HepG2 (cell line): ENCODE data around the gene FEM1B. TPM values are rescaled to one million over a fixed set of nuclear protein-coding genes. Genes with fewer than 3 reads are reported as not detected.

Source experiments
- ATAC-seq: fragments of 200-7000 bp; cut with Tn5 transposase; 3 replicates; pipeline ENCODE4 v1.9.1; 2020; ENCODE audit warnings: mild to moderate bottlenecking, moderate library complexity
- BruUV-seq: library from RNA; stranded (reverse); fragments of 400-500 nt; replicated peaks from 2 replicates; lab custom pipeline; 2021; lab: Mats Ljungman, UMichigan
- CTCF ChIA-PET: fragments of 300-600 bp; formaldehyde crosslinking; extraction: SDS; loops from one replicate; lab custom pipeline; 2021; ENCODE audit warnings: low total read pairs, inconsistent platforms, low intra/inter-chr PET ratio; lab: Yijun Ruan, JAX
- POLR2A ChIA-PET: fragments of 350-600 bp; sonication (Branson Sonifier 250); formaldehyde crosslinking; loops from one replicate; lab custom pipeline; 2020; ENCODE audit warnings: antibody characterized with exemption, inconsistent platforms; lab: Yijun Ruan, JAX
- DNase-seq: peaks from one replicate; pipeline ENCODE4 v3.0.0-alpha.2; 2015; ENCODE audit warnings: low spot score
- FAIRE-seq: peaks from 3 replicates; lab custom pipeline; 2011; peaks lifted over from hg19 to GRCh38; lab: Jason Lieb, UNC
- H2AFZ ChIP-seq: one replicate; pipeline ENCODE4 v1.6.1; 2011; ENCODE audit warnings: low read length, inconsistent platforms
- H3K27ac ChIP-seq: fragments of 300-600 bp; 3 replicates; pipeline ENCODE4 v1.8.0; 2011; ENCODE audit warnings: mixed run types, mild to moderate bottlenecking, mixed read lengths, low read length, inconsistent platforms; ENCODE audit not compliant: insufficient read depth; ENCODE audit errors: extremely low read length
- H3K27me3 ChIP-seq, 2 experiments: fragments of 200-600 bp in 1 of 2; 2 replicates in 1 of 2; 3 replicates in 1 of 2; pipeline versions ENCODE4 v1.6.0 to v1.8.0; 2011; ENCODE audit warnings: low read length in 2 of 2, mild to moderate bottlenecking in 2 of 2, moderate library complexity in 2 of 2, inconsistent platforms in 1 of 2; ENCODE audit not compliant: insufficient read depth in 2 of 2, control insufficient read depth in 1 of 2
- H3K36me3 ChIP-seq, 2 experiments: fragments of 200-600 bp in 1 of 2; replicated peaks in 1 of 2; 2 replicates in 1 of 2; 3 replicates in 1 of 2; pipeline versions ENCODE4 v1.5.1 to v1.8.0; 2011; ENCODE audit warnings: low read length in 2 of 2, inconsistent platforms in 1 of 2; ENCODE audit not compliant: insufficient read depth in 2 of 2, control insufficient read depth in 1 of 2
- H3K4me1 ChIP-seq: 2 replicates; pipeline ENCODE4 v1.5.1; 2012; ENCODE audit warnings: low read length, inconsistent platforms; ENCODE audit not compliant: insufficient read depth
- H3K4me2 ChIP-seq: 2 replicates; pipeline ENCODE4 v1.6.0; 2011; ENCODE audit warnings: low read depth, low read length, inconsistent platforms
- H3K4me3 ChIP-seq, 3 experiments: fragments of 200-600 bp in 1 of 3; sonication (generic), shearing (Covaris generic) in 1 of 3; replicated peaks in 1 of 3; 2 replicates each; pipeline ENCODE4 v1.5.1; 2011 to 2016; ENCODE audit warnings: low read length in 3 of 3, inconsistent platforms in 2 of 3, low read depth in 2 of 3, mild to moderate bottlenecking in 2 of 3, control low read depth in 1 of 3, mixed read lengths in 1 of 3; ENCODE audit not compliant: insufficient read depth in 1 of 3
- H3K79me2 ChIP-seq: one replicate; pipeline ENCODE4 v1.6.1; 2011; ENCODE audit warnings: low read length, inconsistent platforms; ENCODE audit not compliant: insufficient read depth
- H3K9ac ChIP-seq: 2 replicates; pipeline ENCODE4 v1.6.0; 2011; ENCODE audit warnings: mild to moderate bottlenecking, low read depth, low read length, inconsistent platforms; ENCODE audit not compliant: insufficient read depth
- H3K9me3 ChIP-seq: 2 replicates; pipeline ENCODE4 v1.5.1; 2012; ENCODE audit warnings: mild to moderate bottlenecking, low read length
- H4K20me1 ChIP-seq: 2 replicates; pipeline ENCODE4 v1.6.0; 2011; ENCODE audit warnings: inconsistent platforms, mild to moderate bottlenecking, low read length, moderate library complexity; ENCODE audit not compliant: insufficient read depth
- FOXA1 ChIP-seq, 2 experiments: fragments of 450-650 bp in 1 of 2; sonication (generic) in 1 of 2; formaldehyde crosslinking in 1 of 2; IDR thresholded peaks; 2 replicates each; pipeline versions ENCODE4 v1.4.0 to v1.6.1; 2016 to 2020; ENCODE audit warnings: missing genetic modification reagents in 1 of 2
- NCOA2 ChIP-seq: sonication (generic); formaldehyde crosslinking; IDR thresholded peaks from 2 replicates; pipeline ENCODE4 v1.8.0; 2022; ENCODE audit warnings: inconsistent platforms
- NR2F6 ChIP-seq, 2 experiments: IDR thresholded peaks; 2 replicates each; pipeline ENCODE4 v1.6.1; 2016; ENCODE audit warnings: antibody characterized with exemption in 1 of 2, mild to moderate bottlenecking in 1 of 2
- ZFP36 ChIP-seq: fragments of 150-350 bp; IDR thresholded peaks from 2 replicates; pipeline ENCODE4 v1.6.1; 2018; ENCODE audit warnings: borderline replicate concordance, low read length, low read depth; ENCODE audit not compliant: partially characterized antibody
- WGBS: methylation state at CpG from one replicate; pipeline ENCODE4 v1.1.6; 2017; ENCODE audit warnings: low lambda C conversion rate; 5-methylcytosine and 5-hydroxymethylcytosine counted together
- in situ Hi-C: cut with HindIII; loops from 2 replicates; pipeline ENCODE4 v1.10.0; 2017; ENCODE audit warnings: low pct_unique_long_range_greater_than_20kb; ENCODE audit not compliant: extremely low pct_ligation_motif_present
- intact Hi-C: fragments of 100-400 bp; cut with micrococcal nuclease; formaldehyde crosslinking; loops from one replicate; pipeline ENCODE4 v1.10.0; 2022; ENCODE audit not compliant: unreplicated experiment
- polyA plus RNA-seq, 8 experiments: library from polyadenylated mRNA; depleted of rRNA in 3 of 8; stranded (reverse) in 7 of 8; unstranded in 1 of 8; fragments of >200 nt; fragmentation: Illumina TruSeq in 4 of 8; extraction: Trizol in 4 of 8; gene quantifications; 2 replicates each; pipeline versions ENCODE4 v1.2.1 to v1.2.3, GENCODE V29; 2011 to 2016; ENCODE audit warnings: low read depth in 4 of 8, missing spikeins in 1 of 8, mixed read lengths in 1 of 8; ENCODE audit not compliant: insufficient read depth in 1 of 8
- total RNA-seq, 5 experiments: library from RNA; depleted of rRNA; stranded (reverse); fragments of >200 nt; fragmentation: Illumina TruSeq; extraction: Trizol; gene quantifications; 2 replicates each; pipeline ENCODE4 v1.2.3, GENCODE V29; 2016; ENCODE audit warnings: low read depth in 1 of 5
- TF ChIP-seq, protein P1 (sequence below): sonication (generic); formaldehyde crosslinking; IDR thresholded peaks from 2 replicates; pipeline ENCODE4 v1.5.0; 2020; ENCODE audit warnings: missing genetic modification reagents

FEM1B gene
- total and polyA plus RNA-seq, 2 of the 13 experiments (the other 11 are each of a cell fraction or from before 2014, with no cell fraction given), result 38.1 to 40.0 TPM

DNA sequence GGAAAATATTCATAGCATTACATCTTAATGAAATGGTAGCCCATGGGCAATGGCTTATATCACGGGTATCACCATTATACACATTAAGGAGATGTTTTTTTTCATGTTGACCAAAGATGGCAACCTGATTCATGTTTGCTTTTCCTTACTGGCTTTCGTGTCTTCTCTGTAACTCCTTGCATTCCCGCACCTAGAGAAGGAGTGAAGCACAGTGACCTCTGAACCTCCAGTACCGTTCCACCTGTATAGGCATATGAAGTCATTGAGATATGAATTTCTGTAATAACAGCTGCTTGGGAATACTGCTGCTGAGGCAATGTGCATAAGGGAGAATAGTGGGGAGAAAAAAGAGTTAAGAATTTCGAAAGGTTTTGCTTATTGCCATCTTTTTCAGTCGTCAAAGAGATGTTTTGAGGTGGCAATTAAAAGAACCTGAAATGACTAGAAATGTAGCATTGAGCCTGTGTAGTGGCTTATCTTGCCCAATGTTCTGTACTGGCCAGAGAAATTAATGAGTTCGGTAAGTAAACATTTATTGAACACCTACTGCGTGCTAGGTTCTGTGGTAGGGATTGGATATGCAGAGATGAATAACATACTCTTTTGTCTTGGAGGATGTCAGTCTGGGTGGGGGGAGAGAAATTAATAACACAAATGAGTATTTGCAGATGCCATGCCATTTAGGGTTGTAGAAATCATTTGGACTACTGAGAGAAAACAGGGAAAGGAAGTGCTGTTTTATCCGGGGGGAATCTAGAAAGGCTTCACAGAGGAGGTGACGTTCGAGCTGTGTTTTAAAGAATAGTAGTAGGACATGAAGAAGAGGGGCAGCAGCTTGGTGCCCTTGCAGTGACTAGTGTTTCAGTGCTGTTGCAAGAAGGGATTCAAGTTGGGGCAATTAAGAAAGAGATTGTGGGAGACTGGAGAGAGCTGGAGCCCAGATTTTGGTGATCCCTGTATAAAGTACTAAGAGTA, 2.5 kb downstream of the FEM1B start:
- peak overlapping the region; percentile 97 for H3K4me2 ChIP-seq
- peak overlapping the region; percentile 92 to 99 (median 98) for H3K4me3 ChIP-seq
- FAIRE-seq (no peak), DNase-seq (no peak), ATAC-seq (no peak)
- H3K9ac ChIP-seq, result peak overlapping the region; percentile 93
- peaks cover 4 to 7% of the 10 kb centered on the region in 2 experiments; a peak in 4 of 5 replicates for H3K36me3 ChIP-seq
- in situ Hi-C loops, result no loop called here
- H2AFZ ChIP-seq, result no peak overlapping the region
- peaks cover 69% of the 10 kb centered on the region for H3K79me2 ChIP-seq
- ChIA-PET CTCF (no interaction called here), POLR2A (interaction anchor here (0.7 to 0.9 kb wide), 2 partner anchors 9 to 26 kb away, joined by 3 read pairs; no protein-coding TSS in a partner anchor)
- BruUV-seq, result no TSS peak
- WGBS, result 23% methylated on average over 11 of the region's 11 CpGs
- intact Hi-C loops, result loop anchor here (5.0 kb wide), 1 partner anchor 48 kb away; no protein-coding TSS in a partner anchor
- H4K20me1 ChIP-seq, result peaks cover 36% of the 10 kb centered on the region
- no peaks in the 10 kb centered on the region; a peak in 1 of 5 replicates for H3K27me3 ChIP-seq
- peaks cover 61% of the 10 kb centered on the region for H3K4me1 ChIP-seq
- TF ChIP-seq NCOA2 (CRISPR knock-in tag) (no peak), ZFP36 (peak; percentile 84), NR2F6 (IDR thresholded peaks at IDR 0.05) (0 out of 2 replicates have a peak, but pooled peaks have one; percentile 4), NR2F6 (CRISPR knock-in tag; IDR thresholded peaks at IDR 0.05) (no peak), FOXA1 (IDR thresholded peaks at IDR 0.05) (no peak), FOXA1 (CRISPR knock-in tag; IDR thresholded peaks at IDR 0.05) (0 out of 2 replicates have a peak, but pooled peaks have one; percentile 13)
- TF ChIP-seq, protein P1, sequence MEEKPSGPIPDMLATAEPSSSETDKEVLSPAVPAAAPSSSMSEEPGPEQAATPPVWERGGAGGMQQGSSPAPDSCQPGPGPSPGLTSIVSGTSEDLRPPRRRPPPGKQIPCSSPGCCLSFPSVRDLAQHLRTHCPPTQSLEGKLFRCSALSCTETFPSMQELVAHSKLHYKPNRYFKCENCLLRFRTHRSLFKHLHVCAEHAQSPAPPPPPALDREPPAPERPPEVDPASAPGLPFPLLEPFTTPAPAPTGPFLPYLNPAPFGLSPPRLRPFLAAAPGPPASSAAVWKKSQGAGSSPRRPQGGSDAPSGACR, result no peak
- no peak overlapping the region for H3K27ac ChIP-seq
- H3K9me3 ChIP-seq, result no peaks in the 10 kb centered on the region
